ENCODE measurements around the gene SETBP1.
A peak's percentile ranks its signal among the peaks of the same experiment; 100 is the strongest.

SETBP1 gene

GRCh38 chr18:44765456-44765855 is 84.8 kb downstream of the SETBP1 start:
- no peak overlapping the region for H3K27ac Mint-ChIP-seq
- H3K27me3 Mint-ChIP-seq: peaks cover 20% of the 10 kb centered on the region
- DNase-seq: no peak
- peaks cover 19% of the 10 kb centered on the region for H3K4me1 Mint-ChIP-seq
- no peaks in the 10 kb centered on the region for H3K9me3 Mint-ChIP-seq
- no peak overlapping the region for H3K4me3 Mint-ChIP-seq
- ATAC-seq: no peak
- peaks cover 4% of the 10 kb centered on the region for H3K36me3 Mint-ChIP-seq (ENCODE audit: low read depth)

DNA sequence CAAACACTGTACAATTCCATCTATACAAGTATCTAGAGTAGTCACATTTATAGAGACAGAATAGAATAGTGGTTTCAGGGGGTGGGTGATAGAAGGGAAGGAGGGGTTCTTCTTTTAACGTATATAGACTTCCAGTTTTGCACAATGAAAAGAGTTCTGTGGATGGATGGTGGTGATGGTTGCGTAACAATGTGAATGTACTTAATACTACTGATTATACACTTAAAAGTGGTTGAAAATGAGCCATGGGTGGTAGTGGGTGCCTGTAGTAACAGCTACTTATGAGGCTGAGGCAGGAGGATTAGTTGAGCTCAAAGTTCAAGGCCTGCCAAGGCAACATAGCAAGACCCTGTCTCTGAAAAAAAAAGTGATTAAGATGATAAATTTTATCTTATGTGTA is 85.8 kb downstream of the SETBP1 start:
- no peak for ATAC-seq
- Mint-ChIP-seq H3K4me1 (peaks cover 24% of the 10 kb centered on the region), H3K36me3 (ENCODE audit: low read depth) (peaks cover 4% of the 10 kb centered on the region), H3K4me3 (no peak overlapping the region), H3K9me3 (no peaks in the 10 kb centered on the region), H3K27me3 (peaks cover 20% of the 10 kb centered on the region), H3K27ac (no peak overlapping the region)
- DNase-seq: no peak

DNA sequence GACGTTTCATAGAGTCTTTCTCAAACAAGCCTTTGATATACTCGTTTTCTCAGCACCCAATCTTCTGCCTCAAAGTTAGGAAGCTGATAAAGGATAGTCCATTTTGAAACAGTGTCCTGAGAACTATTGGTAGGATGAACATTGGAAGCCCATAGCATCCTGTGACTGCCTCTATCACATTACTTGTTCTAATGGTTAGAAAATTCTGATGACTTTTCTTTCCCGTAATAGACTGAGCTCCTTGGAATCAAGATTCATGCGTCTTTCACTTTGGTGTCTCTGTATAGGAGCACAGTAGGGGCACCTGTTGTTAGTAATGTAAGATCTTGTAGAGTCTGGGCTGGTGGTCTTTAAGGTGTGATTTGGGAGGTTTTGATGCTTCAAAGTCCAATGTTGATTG is 87.1 kb downstream of the SETBP1 start:
- Mint-ChIP-seq H3K27ac (no peak overlapping the region), H3K4me3 (no peak overlapping the region), H3K9me3 (no peaks in the 10 kb centered on the region), H3K4me1 (peaks cover 29% of the 10 kb centered on the region), H3K27me3 (peaks cover 20% of the 10 kb centered on the region), H3K36me3 (ENCODE audit: low read depth) (peaks cover 4% of the 10 kb centered on the region)
- DNase-seq: no peak
- ATAC-seq: no peak

DNA sequence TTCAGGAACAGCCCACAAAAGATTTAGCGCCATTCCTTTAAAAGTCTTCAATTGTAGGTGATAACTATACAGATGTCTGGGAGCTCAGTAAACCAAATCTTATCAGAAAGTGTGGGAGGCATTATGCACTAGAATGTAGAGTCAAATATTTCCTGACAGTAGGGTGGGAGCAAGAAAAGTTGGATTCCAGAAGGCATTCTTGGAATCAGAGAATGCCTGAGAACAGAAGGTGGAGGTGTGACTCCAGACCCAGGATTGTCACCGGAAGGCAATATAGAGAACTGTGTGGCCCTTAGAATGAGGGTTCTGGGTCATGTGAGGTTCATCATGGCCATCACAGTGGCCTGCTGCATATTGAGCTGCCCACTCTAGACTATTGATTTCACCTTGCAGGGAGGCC is 90.0 kb downstream of the SETBP1 start:
- DNase-seq (no peak), ATAC-seq (no peak)
- Mint-ChIP-seq H3K27ac (no peak overlapping the region), H3K4me1 (peaks cover 32% of the 10 kb centered on the region), H3K9me3 (no peaks in the 10 kb centered on the region), H3K27me3 (peaks cover 19% of the 10 kb centered on the region), H3K36me3 (ENCODE audit: low read depth) (peaks cover 2% of the 10 kb centered on the region), H3K4me3 (no peak overlapping the region)

- H3K36me3 Mint-ChIP-seq (ENCODE audit: low read depth): peaks cover 2% of the 10 kb centered on the region
- H3K27ac Mint-ChIP-seq: no peak overlapping the region
- peak; percentile 21 for ATAC-seq
- H3K9me3 Mint-ChIP-seq: no peaks in the 10 kb centered on the region
- DNase-seq: no peak
- peaks cover 20% of the 10 kb centered on the region for H3K27me3 Mint-ChIP-seq
- no peak overlapping the region for H3K4me3 Mint-ChIP-seq
- H3K4me1 Mint-ChIP-seq: peaks cover 28% of the 10 kb centered on the region
Observed at GRCh38 chr18:44771572-44771955, 90.9 kb downstream of the SETBP1 start.

DNA sequence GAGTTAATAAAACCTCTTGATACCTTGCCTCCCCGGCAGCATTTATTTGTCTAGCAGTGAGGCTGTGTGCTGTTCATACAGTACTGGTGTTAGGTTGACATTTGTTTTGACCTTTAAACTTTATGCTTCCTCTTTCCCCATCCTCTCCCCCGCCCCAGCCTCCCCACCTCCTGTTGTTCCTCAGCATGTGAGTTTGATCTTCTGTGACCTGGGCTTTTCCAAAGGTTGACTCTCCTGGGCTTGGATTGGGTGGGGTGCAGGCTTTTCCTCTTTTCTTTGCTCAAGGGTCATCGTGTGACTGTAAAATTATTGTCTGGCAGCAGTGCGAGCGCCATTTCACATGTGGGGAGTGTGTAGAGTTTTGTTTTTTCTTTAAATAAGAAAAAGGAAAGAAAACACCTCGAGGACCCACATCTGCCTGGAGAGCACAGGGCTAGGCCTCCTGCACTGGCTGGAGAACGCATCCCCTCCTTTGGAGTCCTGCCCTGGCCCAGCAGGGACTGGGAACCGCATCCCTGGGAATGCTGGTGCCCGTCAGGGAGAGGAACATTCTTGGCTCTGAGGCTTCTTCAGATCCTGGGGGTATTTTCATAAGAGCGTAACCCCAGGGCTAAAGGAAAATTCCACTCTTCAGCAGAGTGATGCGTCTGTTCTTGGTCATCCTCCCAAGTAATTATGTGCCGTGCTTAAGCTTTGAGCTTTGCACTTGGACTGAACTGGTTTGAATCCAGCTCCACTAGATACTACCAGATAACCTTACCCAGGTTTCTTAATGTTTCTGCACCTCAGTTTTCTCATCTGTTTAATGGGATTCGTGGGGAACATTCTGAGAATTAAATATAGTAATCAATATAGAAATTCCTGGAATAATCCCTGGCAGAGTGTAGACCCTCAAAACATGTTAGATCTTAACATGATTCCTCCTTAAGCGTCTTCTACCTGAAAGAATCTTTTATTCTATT is 91.5 kb downstream of the SETBP1 start:
- peaks cover 18% of the 10 kb centered on the region for H3K27me3 Mint-ChIP-seq
- H3K9me3 Mint-ChIP-seq: no peaks in the 10 kb centered on the region
- ATAC-seq (peak; percentile 50), DNase-seq (no peak)
- H3K36me3 Mint-ChIP-seq (ENCODE audit: low read depth): peaks cover 2% of the 10 kb centered on the region
- H3K4me1 Mint-ChIP-seq: peaks cover 28% of the 10 kb centered on the region
- no peak overlapping the region for H3K27ac Mint-ChIP-seq
- H3K4me3 Mint-ChIP-seq: no peak overlapping the region

DNA sequence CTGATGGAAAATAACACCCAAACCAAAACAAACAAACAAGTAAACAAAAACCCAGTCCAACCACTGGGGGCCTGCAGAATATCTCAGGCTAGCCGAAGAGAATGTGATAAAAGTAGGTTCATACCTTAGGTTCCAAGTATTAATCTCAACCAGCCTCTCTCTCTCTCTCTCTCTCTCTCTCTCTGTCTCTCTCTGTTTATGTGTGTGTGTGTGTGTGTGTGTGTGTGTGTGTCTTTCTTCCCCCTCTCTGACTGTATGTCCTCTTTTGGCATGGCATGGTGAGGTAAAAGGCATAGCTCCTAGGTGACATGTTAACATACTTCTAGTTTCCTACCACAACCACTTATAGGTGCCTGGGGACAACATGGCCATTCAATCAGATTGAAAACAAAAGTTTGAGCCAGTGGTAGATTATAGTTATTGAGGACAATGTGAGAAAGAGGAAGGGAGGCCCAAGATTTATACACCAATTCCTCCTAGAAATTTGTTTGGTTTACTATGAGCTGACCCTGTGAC is 93.0 kb downstream of the SETBP1 start:
- Mint-ChIP-seq H3K4me3 (no peak overlapping the region), H3K9me3 (no peaks in the 10 kb centered on the region), H3K27ac (no peak overlapping the region), H3K27me3 (peaks cover 18% of the 10 kb centered on the region), H3K4me1 (peaks cover 30% of the 10 kb centered on the region), H3K36me3 (ENCODE audit: low read depth) (peaks cover 1% of the 10 kb centered on the region)
- DNase-seq: no peak
- peak; percentile 22 for ATAC-seq

DNA sequence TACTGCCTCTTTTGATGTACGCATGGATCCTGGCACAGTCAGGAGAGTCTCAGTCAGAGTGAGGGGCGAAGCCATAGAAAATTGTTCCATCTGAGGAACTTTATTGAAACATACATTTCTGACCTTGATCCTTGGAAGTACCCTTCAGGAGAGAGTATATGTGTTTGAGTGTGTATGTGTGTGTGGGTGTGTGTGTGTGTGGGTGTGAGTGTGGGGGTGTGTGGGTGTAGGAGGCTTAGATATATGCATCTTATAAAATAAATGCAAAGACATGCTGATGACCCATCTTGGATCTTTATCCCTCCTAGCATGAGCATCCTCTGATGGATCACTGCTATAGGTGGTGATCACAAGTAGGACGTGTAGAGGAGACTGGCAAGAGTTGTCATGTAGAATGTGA is 93.5 kb downstream of the SETBP1 start:
- peaks cover 29% of the 10 kb centered on the region for H3K4me1 Mint-ChIP-seq
- DNase-seq (no peak), ATAC-seq (no peak)
- H3K27ac Mint-ChIP-seq: no peak overlapping the region
- H3K36me3 Mint-ChIP-seq (ENCODE audit: low read depth): no peaks in the 10 kb centered on the region
- H3K27me3 Mint-ChIP-seq: peaks cover 16% of the 10 kb centered on the region
- no peak overlapping the region for H3K4me3 Mint-ChIP-seq
- no peaks in the 10 kb centered on the region for H3K9me3 Mint-ChIP-seq

GRCh38 chr18:44777457-44778192 is 96.9 kb downstream of the SETBP1 start:
- H3K9me3 Mint-ChIP-seq: no peaks in the 10 kb centered on the region
- no peaks in the 10 kb centered on the region for H3K36me3 Mint-ChIP-seq (ENCODE audit: low read depth)
- DNase-seq (no peak), ATAC-seq (no peak)
- no peak overlapping the region for H3K27ac Mint-ChIP-seq
- H3K4me3 Mint-ChIP-seq: no peak overlapping the region
- H3K27me3 Mint-ChIP-seq: peaks cover 11% of the 10 kb centered on the region
- peaks cover 10% of the 10 kb centered on the region for H3K4me1 Mint-ChIP-seq

DNA sequence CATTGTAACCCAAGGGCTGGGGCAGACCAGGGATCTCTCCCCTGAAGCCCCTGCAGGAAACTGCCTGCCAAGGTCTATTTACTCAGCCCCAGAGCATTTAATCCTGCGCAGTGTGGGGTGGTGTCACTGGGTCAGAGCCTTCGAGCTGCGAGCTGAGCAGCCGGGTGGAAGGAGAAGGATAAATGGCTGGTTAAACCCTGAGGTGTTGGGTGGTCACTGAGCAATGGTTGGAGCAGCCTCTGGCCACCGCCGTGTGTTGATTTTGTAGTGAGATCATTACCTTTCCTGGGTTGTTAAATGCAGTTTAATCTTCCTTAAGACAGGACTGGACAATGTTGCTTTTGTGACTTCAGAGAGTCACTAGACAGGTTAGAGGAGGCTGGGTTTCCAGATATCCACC is 98.1 kb downstream of the SETBP1 start:
- ATAC-seq (no peak), DNase-seq (no peak)
- Mint-ChIP-seq H3K4me1 (peaks cover 9% of the 10 kb centered on the region), H3K36me3 (ENCODE audit: low read depth) (no peaks in the 10 kb centered on the region), H3K4me3 (no peak overlapping the region), H3K27me3 (peaks cover 11% of the 10 kb centered on the region), H3K27ac (no peak overlapping the region), H3K9me3 (no peaks in the 10 kb centered on the region)

- Mint-ChIP-seq H3K9me3 (no peaks in the 10 kb centered on the region), H3K36me3 (ENCODE audit: low read depth) (no peaks in the 10 kb centered on the region), H3K27me3 (peaks cover 11% of the 10 kb centered on the region), H3K4me1 (peaks cover 3% of the 10 kb centered on the region), H3K27ac (no peak overlapping the region), H3K4me3 (no peak overlapping the region)
- ATAC-seq: no peak
- DNase-seq: no peak
Observed at GRCh38 chr18:44779753-44780292, 99.1 kb downstream of the SETBP1 start.

DNA sequence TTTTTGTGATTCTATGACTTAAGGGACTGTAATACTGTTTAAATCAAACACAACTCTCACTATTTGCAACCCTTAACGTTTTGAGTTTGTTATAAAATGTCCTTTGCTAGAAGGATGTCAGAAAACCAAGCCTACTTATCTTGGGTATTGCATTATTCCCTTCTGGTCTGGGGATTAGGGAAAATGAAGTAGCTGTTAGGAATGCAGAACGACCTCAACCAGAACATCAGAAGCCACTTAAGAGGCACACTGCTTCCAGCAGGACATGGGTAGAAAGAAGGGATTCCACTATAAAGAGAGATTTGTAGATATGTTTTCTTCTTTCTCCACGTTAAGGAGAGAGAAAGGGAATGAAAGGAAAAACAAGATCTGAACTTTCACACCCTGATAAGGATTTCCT is 101.2 kb downstream of the SETBP1 start:
- ATAC-seq (no peak), DNase-seq (no peak)
- no peaks in the 10 kb centered on the region for H3K36me3 Mint-ChIP-seq (ENCODE audit: low read depth)
- peaks cover 6% of the 10 kb centered on the region for H3K27me3 Mint-ChIP-seq
- H3K27ac Mint-ChIP-seq: no peak overlapping the region
- peaks cover 13% of the 10 kb centered on the region for H3K4me1 Mint-ChIP-seq
- no peaks in the 10 kb centered on the region for H3K9me3 Mint-ChIP-seq
- no peak overlapping the region for H3K4me3 Mint-ChIP-seq

DNA sequence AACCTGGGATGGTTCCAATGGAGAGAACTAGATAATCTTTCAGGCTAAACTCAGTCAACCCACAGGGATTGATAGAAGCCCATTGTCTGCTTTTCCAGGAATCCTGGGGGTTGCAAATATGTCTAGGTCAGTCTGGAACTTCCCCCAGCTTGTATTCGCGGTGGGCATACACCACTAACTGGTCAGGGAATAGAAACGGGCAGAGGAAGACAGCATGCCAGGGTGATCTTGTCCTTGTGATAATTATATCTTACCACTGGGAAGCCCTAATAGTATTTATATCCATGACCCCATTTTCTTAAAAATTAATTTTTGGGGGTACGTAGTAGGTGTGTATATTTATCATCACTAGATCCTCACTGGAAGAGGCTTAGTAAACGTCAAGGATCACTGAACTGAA is 101.9 kb downstream of the SETBP1 start:
- DNase-seq (no peak), ATAC-seq (no peak)
- no peak overlapping the region for H3K27ac Mint-ChIP-seq
- H3K4me3 Mint-ChIP-seq: no peak overlapping the region
- H3K9me3 Mint-ChIP-seq: no peaks in the 10 kb centered on the region
- H3K4me1 Mint-ChIP-seq: peaks cover 13% of the 10 kb centered on the region
- H3K36me3 Mint-ChIP-seq (ENCODE audit: low read depth): no peaks in the 10 kb centered on the region
- H3K27me3 Mint-ChIP-seq: peaks cover 6% of the 10 kb centered on the region

GRCh38 chr18:44783371-44783770 is 102.7 kb downstream of the SETBP1 start:
- H3K9me3 Mint-ChIP-seq: no peaks in the 10 kb centered on the region
- no peaks in the 10 kb centered on the region for H3K36me3 Mint-ChIP-seq (ENCODE audit: low read depth)
- no peak overlapping the region for H3K27ac Mint-ChIP-seq
- H3K4me3 Mint-ChIP-seq: no peak overlapping the region
- peaks cover 4% of the 10 kb centered on the region for H3K27me3 Mint-ChIP-seq
- ATAC-seq (no peak), DNase-seq (no peak)
- H3K4me1 Mint-ChIP-seq: peaks cover 13% of the 10 kb centered on the region

DNA sequence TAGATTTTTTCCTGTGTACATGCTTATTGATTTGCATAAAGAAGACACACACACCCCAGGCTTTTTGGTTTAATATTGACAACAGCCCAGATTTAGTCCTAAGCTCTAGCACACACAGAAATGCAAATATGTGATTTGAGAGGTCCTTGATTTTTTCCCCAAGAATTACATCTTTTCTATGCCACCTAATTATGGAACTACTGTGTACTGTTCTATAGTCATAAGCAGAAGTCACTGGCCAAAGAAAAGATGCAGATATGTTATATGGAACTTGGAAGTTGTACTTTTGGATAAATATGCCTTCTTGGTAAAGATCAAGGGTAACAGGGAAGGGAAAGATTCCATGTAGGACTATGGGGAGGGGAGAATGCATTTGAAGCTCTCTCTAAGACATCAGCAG is 105.6 kb downstream of the SETBP1 start:
- no peak for ATAC-seq
- Mint-ChIP-seq H3K9me3 (no peaks in the 10 kb centered on the region), H3K4me1 (peaks cover 13% of the 10 kb centered on the region), H3K27ac (no peak overlapping the region), H3K36me3 (ENCODE audit: low read depth) (no peaks in the 10 kb centered on the region), H3K27me3 (peaks cover 4% of the 10 kb centered on the region), H3K4me3 (peak overlapping the region; percentile 41)
- DNase-seq: no peak
